Mammary epithelial cell (primary cell): ENCODE results near the gene PCDHGA11.

Source experiments
- CTCF ChIP-seq, 2 donors: IDR thresholded peaks in 1 of 2; conservative IDR thresholded peaks in 1 of 2; 2 replicates each; pipeline ENCODE4 v1.5.1; 2011 to 2012; ENCODE audit warnings: inconsistent platforms in 2 of 2, low read length in 2 of 2, mild to moderate bottlenecking in 2 of 2, control low read depth in 1 of 2, low read depth in 1 of 2; ENCODE audit not compliant: insufficient read depth in 1 of 2; ENCODE audit errors: extremely low read depth in 1 of 2
- EZH2 ChIP-seq: IDR thresholded peaks from 2 replicates; pipeline ENCODE4 v1.6.1; 2012; ENCODE audit warnings: low read length, inconsistent platforms, borderline replicate concordance

- TF ChIP-seq EZH2 = no peak
- no peak for TF ChIP-seq CTCF (conservative IDR thresholded peaks at IDR 0.05 in 1 of 2, IDR thresholded peaks at IDR 0.05 in 1 of 2; ENCODE audit: extremely low read depth in 1 of 2, insufficient read depth in 1 of 2, low read depth in 1 of 2, low read length in 2 of 2)
These were observed 46.2 kb upstream of the PCDHGA11 start for GRCh38 chr5:141374627-141375026.
